OCI-LY7 (cell line): Measurements from ENCODE around the gene ASB1. TPM values are rescaled to one million over a fixed set of nuclear protein-coding genes. Genes with fewer than 3 reads are reported as not detected.
"Not testable (repeated sequence)": the region's sequence is repeated elsewhere in the genome, so short reads cannot be mapped to it uniquely, and the experiment has no call there.

Experiments
- BruUV-seq: library from RNA; stranded (reverse); fragments of 400-500 nt; replicated peaks from 2 replicates; lab custom pipeline; 2021; lab: Mats Ljungman, UMichigan
- CTCF ChIA-PET: fragments of 300-600 bp; sonication (Branson Sonifier 250); formaldehyde crosslinking; loops from one replicate; lab custom pipeline; 2022; ENCODE audit warnings: antibody characterized with exemption; ENCODE audit not compliant: unreplicated experiment; lab: Charles Lee
- POLR2A ChIA-PET: fragments of 300-600 bp; sonication (Branson Sonifier 250); formaldehyde crosslinking; loops from one replicate; lab custom pipeline; 2022; ENCODE audit warnings: antibody characterized with exemption; lab: Charles Lee
- DNase-seq: peaks from one replicate; pipeline ENCODE4 v3.0.0-alpha.2; 2015; ENCODE audit warnings: low spot score
- H2AFZ ChIP-seq: fragments of 200-600 bp; sonication (generic), shearing (Covaris generic); 2 replicates; pipeline ENCODE4 v1.6.1; 2014; ENCODE audit warnings: mild to moderate bottlenecking, antibody characterized with exemption, low read length, moderate library complexity
- H3K27ac ChIP-seq: fragments of 200-600 bp; sonication (generic); 2 replicates; pipeline ENCODE4 v1.5.1; 2014; ENCODE audit warnings: mixed run types, low read depth, mild to moderate bottlenecking, moderate library complexity, low read length, inconsistent platforms; ENCODE audit not compliant: poor library complexity, severe bottlenecking
- H3K36me3 ChIP-seq: fragments of 200-600 bp; sonication (generic); 2 replicates; pipeline ENCODE4 v1.6.1; 2014; ENCODE audit warnings: mild to moderate bottlenecking, antibody characterized with exemption, low read length, moderate library complexity, mixed read lengths; ENCODE audit not compliant: insufficient read depth
- H3K4me1 ChIP-seq: fragments of 200-600 bp; sonication (generic); 2 replicates; pipeline ENCODE4 v1.5.1; 2014; ENCODE audit warnings: mild to moderate bottlenecking, low read length; ENCODE audit not compliant: insufficient read depth, poor library complexity, severe bottlenecking
- H3K4me2 ChIP-seq: fragments of 200-600 bp; sonication (generic); 2 replicates; pipeline ENCODE4 v1.6.1; 2014; ENCODE audit warnings: mild to moderate bottlenecking, low read length
- H3K4me3 ChIP-seq: fragments of 200-600 bp; sonication (generic); 2 replicates; pipeline ENCODE4 v1.5.1; 2014; ENCODE audit warnings: mild to moderate bottlenecking, low read depth, low read length; ENCODE audit not compliant: poor library complexity, severe bottlenecking
- H3K79me2 ChIP-seq: fragments of 200-600 bp; sonication (generic); 2 replicates; pipeline ENCODE4 v1.6.1; 2016; ENCODE audit warnings: low read depth, mild to moderate bottlenecking, low read length, moderate library complexity, mixed read lengths; ENCODE audit not compliant: insufficient read depth
- H3K9me2 ChIP-seq: fragments of 200-600 bp; sonication (generic); 2 replicates; pipeline ENCODE4 v1.6.1; 2016; ENCODE audit warnings: mild to moderate bottlenecking, low read length, mixed read lengths; ENCODE audit not compliant: insufficient read depth
- H3K9me3 ChIP-seq: fragments of 200-600 bp; sonication (generic); 2 replicates; pipeline ENCODE4 v1.6.1; 2014; ENCODE audit warnings: mild to moderate bottlenecking, mixed run types, low read length, mixed read lengths
- H4K20me1 ChIP-seq: fragments of 200-600 bp; sonication (generic); 2 replicates; pipeline ENCODE4 v1.6.1; 2014; ENCODE audit warnings: mild to moderate bottlenecking, antibody characterized with exemption, low read length, moderate library complexity, mixed read lengths; ENCODE audit not compliant: insufficient read depth
- EZH2phosphoT487 ChIP-seq: fragments of 200-600 bp; sonication (generic); IDR thresholded peaks from 2 replicates; pipeline ENCODE4 v1.6.1; 2018; ENCODE audit warnings: low read depth, borderline replicate concordance, mild to moderate bottlenecking, mixed run types, antibody characterized with exemption, low read length, moderate library complexity, mixed read lengths
- intact Hi-C: fragments of 100-400 bp; cut with micrococcal nuclease; formaldehyde crosslinking; loops from one replicate; pipeline ENCODE4 v1.10.0; 2022; ENCODE audit not compliant: unreplicated experiment
- total RNA-seq, 2 experiments: library from RNA; depleted of rRNA in 1 of 2; stranded (reverse); fragments of >200 nt in 1 of 2; shearing (Covaris generic) in 1 of 2; gene quantifications; 2 replicates each; pipeline ENCODE4 v1.2.3, GENCODE V29; 2014 to 2022
- TF ChIP-seq, protein P1 (sequence below): fragments of 200-600 bp; sonication (generic); conservative IDR thresholded peaks from 2 replicates; pipeline ENCODE4 v1.5.1; 2014; ENCODE audit warnings: mild to moderate bottlenecking, antibody characterized with exemption, low read length, moderate library complexity, mixed read lengths

The ASB1 gene
- total RNA-seq, 2 experiments from 2014 or later = 19.4 to 37.7 TPM

DNA sequence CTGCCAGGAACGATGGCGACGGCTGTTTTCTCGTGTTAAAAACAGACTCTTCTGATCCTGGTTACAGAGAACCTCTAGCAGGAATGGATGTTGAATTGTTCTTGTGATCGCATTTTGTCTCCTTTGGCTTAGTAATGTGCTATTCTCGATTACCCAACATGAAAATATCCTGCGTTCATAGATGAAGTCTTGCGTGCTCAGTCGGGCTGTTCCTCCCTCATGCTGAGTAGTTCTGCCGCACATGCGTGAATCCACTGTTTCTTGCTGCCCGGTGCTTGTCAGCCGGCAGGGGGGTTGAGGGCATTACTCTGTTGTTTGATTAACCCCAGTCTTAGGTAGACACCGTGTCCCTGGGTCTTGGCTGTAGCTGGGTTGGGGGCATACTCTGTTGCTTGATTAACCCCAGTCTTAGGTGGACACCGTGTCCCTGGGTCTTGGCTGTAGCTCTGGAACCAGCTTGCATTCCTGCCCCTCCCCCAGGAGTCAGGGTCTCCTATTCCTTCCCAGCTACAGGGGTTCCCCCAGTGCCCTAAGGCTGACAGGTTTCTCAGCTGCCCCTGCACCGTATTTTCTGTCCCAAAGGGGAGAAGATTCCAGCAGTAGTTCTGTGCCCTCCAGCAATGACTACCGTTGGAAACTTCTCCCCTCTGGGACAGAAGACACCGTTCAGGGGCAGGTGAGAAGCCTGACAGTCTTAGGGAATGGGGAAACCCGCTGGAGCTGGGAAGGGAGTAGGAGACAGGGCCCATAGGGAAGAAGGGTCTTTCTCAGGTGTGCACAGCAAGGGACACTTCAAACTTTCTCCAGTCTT, 22.1 kb upstream of the ASB1 start:
- H3K9me3 ChIP-seq = no peaks in the 10 kb centered on the region
- no peak overlapping the region for H3K4me2 ChIP-seq
- H3K9me2 ChIP-seq = no peaks in the 10 kb centered on the region
- no peak for DNase-seq
- H3K79me2 ChIP-seq = no peaks in the 10 kb centered on the region
- H2AFZ ChIP-seq = no peak overlapping the region
- CTCF ChIA-PET = no interaction called here
- intact Hi-C loops = no loop called here
- H4K20me1 ChIP-seq = no peaks in the 10 kb centered on the region
- H3K4me1 ChIP-seq = no peaks in the 10 kb centered on the region
- POLR2A ChIA-PET = no interaction called here
- no TSS peak for BruUV-seq
- H3K36me3 ChIP-seq = no peaks in the 10 kb centered on the region
- no peak overlapping the region for H3K4me3 ChIP-seq
- no peak overlapping the region for H3K27ac ChIP-seq
- TF ChIP-seq, protein P1, sequence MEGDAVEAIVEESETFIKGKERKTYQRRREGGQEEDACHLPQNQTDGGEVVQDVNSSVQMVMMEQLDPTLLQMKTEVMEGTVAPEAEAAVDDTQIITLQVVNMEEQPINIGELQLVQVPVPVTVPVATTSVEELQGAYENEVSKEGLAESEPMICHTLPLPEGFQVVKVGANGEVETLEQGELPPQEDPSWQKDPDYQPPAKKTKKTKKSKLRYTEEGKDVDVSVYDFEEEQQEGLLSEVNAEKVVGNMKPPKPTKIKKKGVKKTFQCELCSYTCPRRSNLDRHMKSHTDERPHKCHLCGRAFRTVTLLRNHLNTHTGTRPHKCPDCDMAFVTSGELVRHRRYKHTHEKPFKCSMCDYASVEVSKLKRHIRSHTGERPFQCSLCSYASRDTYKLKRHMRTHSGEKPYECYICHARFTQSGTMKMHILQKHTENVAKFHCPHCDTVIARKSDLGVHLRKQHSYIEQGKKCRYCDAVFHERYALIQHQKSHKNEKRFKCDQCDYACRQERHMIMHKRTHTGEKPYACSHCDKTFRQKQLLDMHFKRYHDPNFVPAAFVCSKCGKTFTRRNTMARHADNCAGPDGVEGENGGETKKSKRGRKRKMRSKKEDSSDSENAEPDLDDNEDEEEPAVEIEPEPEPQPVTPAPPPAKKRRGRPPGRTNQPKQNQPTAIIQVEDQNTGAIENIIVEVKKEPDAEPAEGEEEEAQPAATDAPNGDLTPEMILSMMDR = no peak
- TF ChIP-seq EZH2phosphoT487 = no peak

DNA sequence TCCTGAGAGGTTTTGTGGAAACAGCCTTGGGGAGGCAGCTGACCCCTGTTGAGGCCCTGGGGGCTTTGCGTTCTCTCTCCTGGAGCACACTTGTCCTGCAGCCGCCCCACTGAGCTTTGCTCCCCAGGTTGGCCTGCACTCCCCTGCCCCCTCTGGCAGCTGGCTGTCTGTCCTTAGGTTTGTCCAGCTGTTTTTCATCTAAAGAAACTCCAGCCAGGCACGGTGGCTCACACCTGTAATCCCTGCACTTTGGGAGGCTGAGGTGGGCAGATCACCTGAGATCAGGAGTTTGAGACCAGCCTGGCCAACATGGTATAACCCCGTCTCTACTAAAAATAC, 21.5 kb upstream of the ASB1 start:
- DNase-seq, H3K9me2 ChIP-seq, BruUV-seq, H3K4me3 ChIP-seq, intact Hi-C loops, H3K27ac ChIP-seq, H3K4me2 ChIP-seq, H3K9me3 ChIP-seq, CTCF ChIA-PET, H2AFZ ChIP-seq, H3K79me2 ChIP-seq, H4K20me1 ChIP-seq, H3K36me3 ChIP-seq, POLR2A ChIA-PET, H3K4me1 ChIP-seq: not testable (repeated sequence)

DNA sequence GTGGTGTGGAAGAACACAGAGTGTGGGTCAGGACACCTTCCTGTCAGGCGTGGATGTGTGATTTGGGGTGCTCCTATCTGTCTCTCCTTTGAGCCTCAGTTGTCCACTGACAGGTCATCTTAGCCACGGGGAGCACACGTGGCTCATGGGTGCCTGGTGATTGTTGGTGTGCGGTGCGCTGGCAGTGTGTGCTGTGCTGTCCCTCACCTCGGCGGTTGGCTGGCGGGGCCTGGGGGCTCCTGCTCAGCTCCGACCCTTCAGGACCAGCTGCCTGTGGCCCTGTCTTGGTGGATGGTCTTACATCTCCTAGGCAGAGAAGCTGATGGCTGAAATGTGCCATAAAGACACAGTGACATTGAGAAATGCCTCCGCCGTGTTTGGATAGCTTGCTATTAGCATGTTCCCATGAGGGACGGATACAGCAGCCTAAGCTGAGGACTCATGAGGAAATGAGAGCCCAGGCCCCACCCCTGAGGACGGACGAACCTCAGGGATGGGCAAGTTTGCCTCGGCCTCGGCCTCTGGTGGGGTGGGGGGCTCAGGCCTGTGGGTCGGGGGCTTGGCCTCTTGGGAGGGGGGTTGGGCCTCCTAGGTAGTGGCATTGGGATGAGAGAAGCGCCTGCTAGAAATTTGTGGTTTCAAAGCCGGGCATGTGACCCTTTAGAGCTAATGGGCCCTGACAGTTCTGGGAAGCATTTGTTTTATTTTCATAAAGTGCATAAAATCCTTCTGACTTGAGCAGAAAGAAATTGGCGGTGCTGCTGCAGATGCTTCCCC, 20.3 kb upstream of the ASB1 start:
- Histone ChIP-seq H3K36me3 (no peaks in the 10 kb centered on the region), H3K4me2 (no peak overlapping the region), H3K27ac (no peak overlapping the region), H2AFZ (no peak overlapping the region), H3K9me2 (no peaks in the 10 kb centered on the region), H3K4me1 (no peaks in the 10 kb centered on the region), H3K4me3 (no peak overlapping the region), H4K20me1 (no peaks in the 10 kb centered on the region), H3K9me3 (no peaks in the 10 kb centered on the region), H3K79me2 (no peaks in the 10 kb centered on the region)
- POLR2A ChIA-PET = no interaction called here
- DNase-seq = no peak
- intact Hi-C loops = no loop called here
- BruUV-seq = no TSS peak
- TF ChIP-seq EZH2phosphoT487 = no peak
- TF ChIP-seq, protein P1 = no peak
- CTCF ChIA-PET = no interaction called here
